Stimulated activated CD4-positive, alpha-beta T cell treated with anti-CD3 and anti-CD28 coated beads, Interleukin-12 subunit alpha, Interleukin-12 subunit beta, amount 100 ng/mL, for 24 hours (primary cell): ENCODE measurements around the gene COL4A4.
A peak's percentile ranks its signal among the peaks of the same experiment; 100 is the strongest.

Experiments used
- DNase-seq, 2 experiments: peaks; one replicate each; pipeline ENCODE4 v3.0.0-alpha.2; 2020; ENCODE audit warnings: low read depth in 2 of 2

Gene COL4A4

DNA sequence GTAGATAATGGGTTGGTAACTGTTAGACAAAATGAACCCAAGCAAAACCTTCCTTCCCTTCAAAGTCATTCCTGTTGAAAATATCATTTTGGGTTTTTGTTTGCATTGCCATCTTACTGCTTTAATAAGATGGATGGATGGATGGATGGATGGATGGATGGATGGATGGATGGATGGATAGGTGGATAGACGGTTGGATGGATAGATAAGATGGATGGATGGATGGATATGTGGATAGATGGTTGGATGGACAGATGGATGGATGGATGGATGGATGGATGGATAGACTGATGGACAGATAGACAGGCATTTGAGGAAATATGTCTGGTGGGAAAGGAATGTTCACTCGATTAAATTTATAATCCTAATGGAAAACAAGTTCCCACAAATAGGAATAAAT lies 133.2 kb downstream of the COL4A4 start:
- DNase-seq, result no peak

- no peak for DNase-seq
These were observed 134.4 kb downstream of the COL4A4 start for GRCh38 chr2:227029426-227030105.

DNA sequence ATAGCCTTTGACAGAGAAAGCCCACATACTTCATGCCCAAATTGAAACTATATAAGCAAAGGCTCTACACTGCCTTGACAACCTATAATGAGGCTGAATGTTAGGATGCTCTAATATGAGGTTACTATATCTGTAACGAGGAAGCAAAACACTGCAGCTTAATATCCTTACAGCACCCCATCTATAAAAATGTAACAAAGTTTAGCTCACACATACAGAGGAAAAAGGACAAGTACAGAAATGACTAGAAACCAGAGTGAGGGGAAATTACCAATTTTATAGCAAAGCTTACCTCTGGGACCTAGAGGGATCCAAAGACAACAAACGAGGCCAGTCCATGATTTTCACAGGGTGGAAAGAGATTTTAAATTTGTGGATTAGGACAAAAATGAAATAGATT lies 138.5 kb downstream of the COL4A4 start:
- DNase-seq, result no peak

GRCh38 chr2:227022608-227023007 lies 141.4 kb downstream of the COL4A4 start:
- DNase-seq, result no peak

- no peak for DNase-seq
These were observed 143.6 kb downstream of the COL4A4 start for GRCh38 chr2:227020416-227020815.

- DNase-seq, result no peak
These were observed 147.1 kb downstream of the COL4A4 start for GRCh38 chr2:227016894-227017293.

DNA sequence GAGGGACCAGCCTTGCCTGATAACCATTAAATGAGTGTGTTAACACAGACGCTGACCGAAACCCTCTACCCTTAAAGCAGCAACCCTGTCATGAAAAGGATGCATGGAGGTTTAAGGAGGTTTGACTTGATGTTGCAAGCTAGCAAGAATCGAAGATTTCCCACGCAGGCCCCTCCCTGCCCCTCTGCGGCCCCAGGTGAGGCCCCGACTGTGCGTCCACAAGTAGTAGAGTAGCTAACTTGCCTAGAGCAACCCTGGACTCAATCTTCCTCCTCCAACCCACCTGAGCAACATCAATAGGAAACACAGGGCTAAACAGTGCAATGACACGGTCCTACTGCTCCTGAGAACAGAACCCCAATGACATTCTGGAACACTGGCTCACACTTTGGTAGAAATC lies 150.1 kb downstream of the COL4A4 start:
- DNase-seq, result no peak

DNA sequence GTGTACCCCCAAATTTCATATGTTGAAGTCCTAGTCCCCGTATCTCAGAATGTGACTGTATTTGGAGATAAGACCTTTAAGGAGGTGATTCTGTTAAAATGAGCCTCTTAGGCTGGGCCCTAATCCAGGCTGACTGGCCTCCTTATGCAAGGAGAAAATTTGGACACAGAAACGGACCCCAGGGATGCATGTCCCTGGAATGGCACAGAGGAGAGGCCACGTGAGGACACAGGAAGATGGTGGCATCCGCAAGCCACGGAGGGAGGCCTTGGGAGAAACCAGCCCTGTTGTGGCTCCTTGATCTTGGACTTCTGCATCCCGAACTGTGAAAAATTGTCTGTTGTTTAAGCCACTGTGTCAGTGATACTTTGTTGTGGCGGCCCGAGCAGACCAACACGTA lies 150.7 kb downstream of the COL4A4 start:
- DNase-seq, result no peak

DNA sequence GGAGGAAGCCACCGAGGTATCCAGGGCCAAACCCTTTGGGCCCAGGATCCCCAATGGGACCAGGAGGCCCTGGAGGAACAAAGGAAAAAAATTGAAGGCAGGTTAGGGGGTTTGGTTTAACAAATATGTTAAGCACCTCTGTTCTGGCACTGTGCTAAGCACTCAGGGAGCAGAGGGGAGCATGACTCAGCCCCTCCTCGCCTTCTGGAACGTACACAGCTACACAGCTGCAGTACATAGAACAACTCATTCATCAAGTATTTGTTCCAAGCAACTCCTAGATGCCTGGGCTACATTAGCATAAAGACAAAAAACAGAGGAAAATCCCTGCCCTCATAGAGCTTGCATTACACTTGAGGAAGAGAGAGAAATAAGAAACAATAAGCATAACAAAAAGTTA lies 153.6 kb downstream of the COL4A4 start:
- no peak for DNase-seq

GRCh38 chr2:227007940-227008339 lies 156.1 kb downstream of the COL4A4 start:
- no peak for DNase-seq

DNA sequence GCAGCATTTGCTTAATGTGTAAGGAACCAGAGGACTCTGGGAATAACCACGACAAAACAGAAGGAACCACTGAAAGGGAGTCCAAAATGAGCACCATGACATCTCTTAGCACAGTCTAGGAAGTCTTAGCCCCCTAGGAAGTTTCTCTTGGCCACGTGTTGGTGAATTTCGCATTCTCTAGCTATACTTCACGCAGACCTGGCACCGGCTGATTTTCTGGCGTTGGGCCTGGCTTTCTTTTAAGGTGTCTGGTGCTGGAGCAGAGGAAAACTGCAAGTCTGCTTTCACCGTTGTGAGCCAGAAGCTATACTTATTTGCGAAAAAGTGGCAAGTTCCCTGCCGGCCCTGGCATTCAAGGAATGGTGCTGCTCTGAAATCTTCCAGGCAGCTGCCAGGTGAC lies 156.9 kb downstream of the COL4A4 start:
- DNase-seq, result no peak

DNA sequence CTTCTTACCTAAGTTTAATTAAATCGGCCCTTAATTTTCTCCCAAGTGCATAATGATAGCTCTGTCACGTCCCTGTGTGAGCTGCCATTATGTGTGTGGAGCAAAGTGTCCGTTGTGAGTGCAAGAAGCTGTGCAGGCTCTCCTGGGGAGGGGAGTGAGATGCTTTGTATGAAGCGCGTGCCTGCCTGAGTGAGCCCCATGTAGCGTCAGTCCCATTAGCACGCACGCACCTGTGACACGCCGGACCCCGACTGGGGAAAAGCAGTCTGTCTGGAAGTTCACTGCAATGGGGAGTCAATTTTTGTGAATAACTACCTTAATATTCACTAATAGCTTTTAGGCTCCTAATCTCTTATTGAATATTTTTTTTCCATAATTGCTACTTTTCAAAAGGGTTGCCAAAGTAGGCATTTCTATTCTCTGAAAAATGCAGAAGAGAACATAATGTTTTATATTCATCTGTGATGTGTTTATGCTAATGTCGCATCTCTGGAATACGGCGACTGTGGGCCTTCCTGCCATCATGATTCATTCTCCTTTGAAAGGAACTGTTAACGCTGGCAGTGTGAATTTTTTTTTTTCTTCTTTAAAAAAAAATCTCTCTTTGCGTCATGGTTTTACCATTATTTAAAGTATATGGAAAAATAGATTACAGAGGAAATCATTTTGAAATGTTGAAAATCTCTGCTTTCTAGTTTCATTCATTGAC lies 157.7 kb downstream of the COL4A4 start:
- DNase-seq, result no peak

DNA sequence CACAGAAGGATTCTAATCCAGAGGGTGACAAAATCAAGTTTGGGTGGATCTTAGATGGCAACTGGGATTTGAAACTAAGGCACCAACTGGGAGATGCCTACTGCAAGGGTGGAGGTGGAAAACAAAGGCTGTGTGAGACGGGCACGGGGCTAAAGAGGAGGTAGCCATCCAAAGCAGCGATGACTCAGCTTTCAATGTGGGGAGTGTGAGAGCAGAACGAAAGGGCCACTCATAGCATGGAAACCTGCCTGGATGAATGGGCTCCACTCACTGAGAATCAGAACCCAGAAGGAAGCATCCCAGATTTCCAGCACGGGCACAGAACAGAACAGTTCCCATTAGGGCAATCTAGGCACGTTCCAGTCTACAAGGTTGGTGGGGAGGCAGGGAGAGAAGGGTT lies 159.5 kb downstream of the COL4A4 start:
- no peak for DNase-seq

- DNase-seq, result no peak
These were observed 163.9 kb downstream of the COL4A4 start for GRCh38 chr2:227000123-227000522.

DNA sequence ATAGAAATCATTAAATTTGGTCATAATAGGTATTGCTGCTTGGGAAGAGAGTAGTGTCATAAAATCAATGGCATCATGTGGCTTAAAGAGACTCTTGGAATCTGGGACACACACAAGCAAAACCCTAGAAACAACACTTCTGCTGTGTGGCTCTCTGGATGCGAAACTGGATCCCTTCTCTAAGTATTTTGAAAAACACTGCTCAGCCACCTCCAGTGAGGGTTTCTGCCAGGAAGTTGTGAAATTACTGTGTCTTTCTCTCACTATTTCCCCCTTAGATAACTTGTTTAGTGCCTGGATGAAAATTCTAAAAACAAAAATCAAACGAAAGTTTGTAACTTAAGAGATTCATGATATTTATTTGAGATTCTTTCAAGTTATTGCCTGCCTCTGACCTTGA lies 164.3 kb downstream of the COL4A4 start:
- DNase-seq, result no peak

DNA sequence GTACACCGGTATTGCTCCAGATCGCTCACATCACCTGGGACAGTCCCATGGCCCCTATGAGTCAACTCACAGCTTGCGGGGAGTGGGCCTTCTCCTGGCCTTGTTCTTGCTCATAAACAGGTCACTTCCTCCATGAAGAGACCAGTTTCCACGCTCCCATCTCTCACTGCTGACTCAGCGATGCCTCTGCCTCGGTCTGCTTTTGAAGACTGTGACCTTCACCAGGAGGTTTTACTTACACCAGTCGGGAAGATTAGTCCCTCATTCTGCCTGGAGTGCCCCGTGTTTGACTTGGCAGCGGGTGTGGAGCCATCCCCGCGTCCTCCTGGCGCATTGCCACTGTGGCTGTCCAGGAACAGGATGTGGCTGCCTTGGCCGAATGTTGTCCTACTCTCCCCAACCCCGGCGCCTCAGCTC lies 168.4 kb downstream of the COL4A4 start:
- peak; percentile 20 to 49 for DNase-seq

- no peak for DNase-seq
These were observed 169.2 kb downstream of the COL4A4 start for GRCh38 chr2:226994775-226995174.

- DNase-seq, result no peak
These were observed 170.8 kb downstream of the COL4A4 start for GRCh38 chr2:226993171-226993570.

GRCh38 chr2:226991663-226992062 lies 172.3 kb downstream of the COL4A4 start:
- DNase-seq, result no peak

GRCh38 chr2:226985583-226985946 lies 178.4 kb downstream of the COL4A4 start:
- no peak for DNase-seq

- DNase-seq, result no peak
These were observed 179.0 kb downstream of the COL4A4 start for GRCh38 chr2:226984750-226985582.

- DNase-seq, result no peak
These were observed 179.9 kb downstream of the COL4A4 start for GRCh38 chr2:226983895-226984749.
